Lower lobe of right lung (tissue), 2 donors: ENCODE results near the gene VWC2L. TPM values are rescaled to one million over a fixed set of nuclear protein-coding genes. Genes with fewer than 3 reads are reported as not detected.

Experiments
- ATAC-seq, 2 donors: fragments of 200-7000 bp; cut with Tn5 transposase; one replicate each; pipeline ENCODE4 v1.9.1; 2020 to 2022; ENCODE audit warnings: mild to moderate bottlenecking in 2 of 2, moderate library complexity in 2 of 2
- DNase-seq: peaks from one replicate; pipeline ENCODE4 v3.0.0-alpha.2; 2020
- H3K27ac ChIP-seq: fragments of 200-600 bp; one replicate; pipeline ENCODE4 v1.8.0; 2022
- H3K27me3 ChIP-seq: fragments of 200-600 bp; one replicate; pipeline ENCODE4 v1.8.0; 2022; ENCODE audit warnings: low read depth
- H3K36me3 ChIP-seq: fragments of 200-600 bp; one replicate; pipeline ENCODE4 v1.8.0; 2022; ENCODE audit warnings: mild to moderate bottlenecking
- H3K4me1 ChIP-seq: fragments of 200-600 bp; one replicate; pipeline ENCODE4 v1.8.0; 2022
- H3K4me3 ChIP-seq: fragments of 200-600 bp; one replicate; pipeline ENCODE4 v1.8.0; 2022; ENCODE audit warnings: mild to moderate bottlenecking
- H3K9me3 ChIP-seq: fragments of 200-600 bp; one replicate; pipeline ENCODE4 v1.8.0; 2022
- intact Hi-C: fragments of 100-400 bp; cut with DNase I; formaldehyde crosslinking; loops from one replicate; pipeline ENCODE4 v1.11.0; 2022
- total RNA-seq: library from RNA; stranded (reverse); fragmentation: NEBNext Ultra II Directional; extraction: Animal tissue kit (Norgen Biotek cat#: 25700); gene quantifications from one replicate; pipeline ENCODE4 v1.2.1, GENCODE V29; 2021
- TF ChIP-seq, protein P1 (sequence below): fragments of 200-600 bp; IDR thresholded peaks from one replicate; pipeline ENCODE4 v1.8.0; 2022; ENCODE audit warnings: antibody characterized with exemption, mild to moderate bottlenecking
- donor health status: DM: no; HTN: yes; CAD: no; lungs with severe emphysema.

VWC2L gene
- total RNA-seq, 1 donor from 2014 or later = not detected

DNA sequence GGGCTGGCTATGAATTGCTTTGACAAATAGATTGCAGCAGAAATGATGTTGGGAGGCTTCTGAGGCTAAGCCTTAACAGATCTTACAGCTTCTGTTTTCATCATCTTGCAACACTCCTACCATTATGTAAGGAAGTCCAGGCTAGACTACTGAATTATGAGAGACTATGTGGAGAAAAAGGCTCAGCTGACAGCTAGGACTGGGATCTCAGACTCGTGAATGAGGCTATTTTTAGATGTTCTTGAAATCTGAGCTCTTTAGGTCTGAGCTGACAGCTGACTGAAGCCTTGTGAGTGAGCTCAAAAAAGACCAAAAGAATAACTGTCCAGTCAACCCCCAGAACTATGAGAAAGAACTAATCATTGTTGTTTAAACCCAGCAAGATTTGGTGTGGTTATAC, 70.3 kb downstream of the VWC2L start:
- ATAC-seq (peak; percentile 51 to 62), DNase-seq (no peak)
- Histone ChIP-seq H3K27ac (no peak overlapping the region), H3K9me3 (no peaks in the 10 kb centered on the region), H3K27me3 (no peaks in the 10 kb centered on the region), H3K36me3 (no peaks in the 10 kb centered on the region), H3K4me1 (no peaks in the 10 kb centered on the region), H3K4me3 (no peak overlapping the region)
- intact Hi-C loops = no loop called here
- TF ChIP-seq, protein P1, sequence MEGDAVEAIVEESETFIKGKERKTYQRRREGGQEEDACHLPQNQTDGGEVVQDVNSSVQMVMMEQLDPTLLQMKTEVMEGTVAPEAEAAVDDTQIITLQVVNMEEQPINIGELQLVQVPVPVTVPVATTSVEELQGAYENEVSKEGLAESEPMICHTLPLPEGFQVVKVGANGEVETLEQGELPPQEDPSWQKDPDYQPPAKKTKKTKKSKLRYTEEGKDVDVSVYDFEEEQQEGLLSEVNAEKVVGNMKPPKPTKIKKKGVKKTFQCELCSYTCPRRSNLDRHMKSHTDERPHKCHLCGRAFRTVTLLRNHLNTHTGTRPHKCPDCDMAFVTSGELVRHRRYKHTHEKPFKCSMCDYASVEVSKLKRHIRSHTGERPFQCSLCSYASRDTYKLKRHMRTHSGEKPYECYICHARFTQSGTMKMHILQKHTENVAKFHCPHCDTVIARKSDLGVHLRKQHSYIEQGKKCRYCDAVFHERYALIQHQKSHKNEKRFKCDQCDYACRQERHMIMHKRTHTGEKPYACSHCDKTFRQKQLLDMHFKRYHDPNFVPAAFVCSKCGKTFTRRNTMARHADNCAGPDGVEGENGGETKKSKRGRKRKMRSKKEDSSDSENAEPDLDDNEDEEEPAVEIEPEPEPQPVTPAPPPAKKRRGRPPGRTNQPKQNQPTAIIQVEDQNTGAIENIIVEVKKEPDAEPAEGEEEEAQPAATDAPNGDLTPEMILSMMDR = no peak

DNA sequence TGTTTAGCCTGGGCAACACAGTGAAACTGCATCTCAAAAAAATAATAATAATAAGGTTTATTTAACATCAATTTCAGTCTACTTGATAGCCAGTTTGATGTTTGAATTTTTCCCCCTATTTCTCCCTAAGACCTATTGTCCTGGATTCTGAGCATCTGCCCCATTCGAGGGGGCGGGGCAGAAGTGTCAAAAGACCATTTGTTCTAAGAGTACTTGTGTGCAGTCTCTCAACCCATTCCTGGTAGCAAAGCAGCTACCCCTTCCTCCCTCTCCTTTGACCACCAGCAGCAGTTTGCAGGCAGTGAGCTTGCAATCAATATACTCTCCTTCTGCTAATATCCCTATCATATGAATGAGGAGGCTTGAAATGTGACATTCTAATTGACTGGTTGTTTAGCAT, 71.9 kb downstream of the VWC2L start:
- H3K9me3 ChIP-seq = no peaks in the 10 kb centered on the region
- H3K27ac ChIP-seq = no peak overlapping the region
- intact Hi-C loops = no loop called here
- DNase-seq = no peak
- H3K27me3 ChIP-seq = no peaks in the 10 kb centered on the region
- no peaks in the 10 kb centered on the region for H3K36me3 ChIP-seq
- no peak for ATAC-seq
- no peaks in the 10 kb centered on the region for H3K4me1 ChIP-seq
- TF ChIP-seq, protein P1 = no peak
- no peak overlapping the region for H3K4me3 ChIP-seq

DNA sequence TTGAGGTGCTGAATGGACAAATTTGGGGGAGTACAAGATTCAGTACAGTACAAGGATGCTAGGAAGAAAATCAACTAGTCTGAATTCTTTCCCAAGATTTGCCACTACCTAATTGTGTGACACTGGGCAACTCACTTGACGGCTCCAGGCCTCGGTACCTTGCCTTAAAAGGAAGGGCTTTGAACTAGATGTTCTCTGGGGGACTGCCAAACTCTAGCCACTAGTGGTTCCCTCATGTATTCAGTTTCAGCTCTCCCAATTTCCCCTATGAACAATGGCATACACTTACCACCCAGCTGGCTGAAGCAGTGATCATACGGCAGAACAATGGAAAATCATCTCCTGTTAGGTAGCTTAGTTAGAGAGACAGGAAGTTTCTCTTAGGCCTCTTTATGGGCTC, 73.4 kb downstream of the VWC2L start:
- intact Hi-C loops = no loop called here
- no peaks in the 10 kb centered on the region for H3K9me3 ChIP-seq
- H3K4me1 ChIP-seq = no peaks in the 10 kb centered on the region
- H3K27ac ChIP-seq = no peak overlapping the region
- H3K4me3 ChIP-seq = no peak overlapping the region
- TF ChIP-seq, protein P1 = no peak
- no peaks in the 10 kb centered on the region for H3K27me3 ChIP-seq
- H3K36me3 ChIP-seq = no peaks in the 10 kb centered on the region
- no peak for DNase-seq
- ATAC-seq = no peak

DNA sequence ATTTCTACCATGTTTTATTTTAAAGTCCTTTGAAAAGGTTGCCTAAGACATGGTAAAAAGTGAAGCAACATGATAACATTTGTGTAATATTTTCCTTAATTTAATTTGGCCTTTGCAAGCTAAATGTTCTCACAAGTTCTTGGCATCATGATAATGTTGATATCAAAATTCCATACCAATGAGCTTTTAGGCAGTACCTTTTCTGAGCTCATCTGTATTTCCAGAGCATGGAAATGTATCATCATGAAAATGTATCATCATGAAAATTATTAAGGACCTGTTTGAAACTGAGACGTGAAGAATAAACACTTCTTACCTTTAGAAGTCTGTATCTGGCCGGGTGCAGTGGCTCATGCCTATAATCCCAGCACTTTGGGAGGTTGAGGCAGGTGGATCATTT, 73.8 kb downstream of the VWC2L start:
- Histone ChIP-seq H3K36me3 (no peaks in the 10 kb centered on the region), H3K9me3 (no peaks in the 10 kb centered on the region), H3K27me3 (no peaks in the 10 kb centered on the region), H3K27ac (no peak overlapping the region), H3K4me1 (no peaks in the 10 kb centered on the region), H3K4me3 (no peak overlapping the region)
- TF ChIP-seq, protein P1 = no peak
- DNase-seq (no peak), ATAC-seq (no peak)
- intact Hi-C loops = no loop called here

DNA sequence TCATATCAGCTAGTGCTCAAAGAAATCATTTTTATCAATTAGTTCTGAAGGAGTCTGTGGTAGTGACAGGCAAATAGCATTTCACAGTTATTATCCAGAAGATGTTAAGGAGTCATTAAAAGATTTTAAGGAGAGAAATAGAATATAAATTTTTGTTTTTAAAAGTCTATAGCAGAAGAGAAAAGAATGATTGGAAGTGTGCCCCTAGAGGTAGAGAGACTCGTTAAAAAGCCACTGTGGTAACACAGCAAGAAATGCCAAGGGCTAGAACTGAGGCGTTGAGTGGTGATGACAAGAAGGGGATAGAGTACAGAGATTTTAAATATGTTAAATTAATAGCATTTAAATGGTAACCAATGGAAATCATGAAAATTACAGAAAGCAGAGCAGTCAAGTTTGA, 78.3 kb downstream of the VWC2L start:
- no peak overlapping the region for H3K27ac ChIP-seq
- H3K36me3 ChIP-seq = no peaks in the 10 kb centered on the region
- TF ChIP-seq, protein P1 = no peak
- intact Hi-C loops = no loop called here
- ATAC-seq (no peak), DNase-seq (no peak)
- no peaks in the 10 kb centered on the region for H3K27me3 ChIP-seq
- no peaks in the 10 kb centered on the region for H3K4me1 ChIP-seq
- no peak overlapping the region for H3K4me3 ChIP-seq
- H3K9me3 ChIP-seq = no peaks in the 10 kb centered on the region

DNA sequence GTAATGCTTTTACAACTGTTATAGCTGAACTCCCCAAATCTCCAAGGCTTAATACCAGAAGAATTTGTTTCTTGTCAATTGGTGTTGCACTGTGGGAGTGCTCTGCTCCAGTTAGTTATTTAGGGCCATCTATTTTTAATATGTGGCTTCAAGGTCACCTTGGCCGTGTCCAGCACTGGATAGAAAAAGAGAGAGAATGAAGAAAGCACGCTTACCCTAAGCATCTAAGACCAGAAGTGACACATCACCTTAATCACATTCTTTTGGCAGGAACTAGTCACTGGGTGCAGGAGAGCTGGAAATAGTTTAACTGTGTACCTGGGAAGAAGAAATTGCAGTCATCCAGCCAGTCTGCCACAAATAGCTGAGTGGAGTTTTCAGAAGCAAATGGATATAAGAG, 78.8 kb downstream of the VWC2L start:
- no peaks in the 10 kb centered on the region for H3K9me3 ChIP-seq
- H3K4me1 ChIP-seq = no peaks in the 10 kb centered on the region
- H3K36me3 ChIP-seq = no peaks in the 10 kb centered on the region
- ATAC-seq = no peak
- DNase-seq = no peak
- H3K27ac ChIP-seq = no peak overlapping the region
- TF ChIP-seq, protein P1 = no peak
- no peaks in the 10 kb centered on the region for H3K27me3 ChIP-seq
- H3K4me3 ChIP-seq = no peak overlapping the region
- intact Hi-C loops = no loop called here
